Ovary (tissue), 3 donors: Measurements from ENCODE around the gene CAMTA1.

ENCODE experiments used
- CTCF ChIP-seq, 3 donors: fragments of 450-650 bp in 2 of 3; fragments of 200-600 bp in 1 of 3; IDR thresholded peaks; one replicate each; pipeline versions ENCODE4 v1.5.1 to v1.8.0; 2016 to 2022; ENCODE audit warnings: antibody characterized with exemption in 3 of 3, mild to moderate bottlenecking in 1 of 3
- EP300 ChIP-seq: sonication (generic); formaldehyde crosslinking; IDR thresholded peaks from one replicate; pipeline ENCODE4 v1.6.1; 2017; ENCODE audit warnings: antibody characterized with exemption
- POLR2A ChIP-seq: fragments of 450-650 bp; IDR thresholded peaks from one replicate; pipeline ENCODE4 v1.6.1; 2017; ENCODE audit warnings: antibody characterized with exemption, mild to moderate bottlenecking, moderate library complexity
- donor health status: DM: no; HTN: no; CAD: no.

GRCh38 chr1:7371926-7372325 is 586.7 kb downstream of the CAMTA1 start:
- TF ChIP-seq CTCF (IDR thresholded peaks at IDR 0.05) (no peak), POLR2A (no peak), EP300 (no peak)
